Measurements from ENCODE around the gene CXXC5. TPM values are rescaled to one million over a fixed set of nuclear protein-coding genes. Genes with fewer than 3 reads are reported as not detected.

Gene CXXC5
- total RNA-seq, 1 donor from 2014 or later = 1.5 TPM

GRCh38 chr5:139637438-139638089, 10.6 kb upstream of the CXXC5 start:
- intact Hi-C loops (cut with micrococcal nuclease) = loop anchor here (1.0 to 5.0 kb wide), 7 partner anchors 29 to 235 kb away; partner anchors contain the start of genes DNAJC18 and SPATA24

- intact Hi-C loops (cut with micrococcal nuclease) = loop anchor here (5.0 kb wide), 3 partner anchors 109 to 236 kb away; partner anchors contain the start of genes DNAJC18 and SPATA24
Measured at GRCh38 chr5:139638090-139638735, 9.9 kb upstream of the CXXC5 start.

- intact Hi-C loops (cut with micrococcal nuclease) = loop anchor here (5.0 kb wide), 3 partner anchors 108 to 237 kb away; partner anchors contain the start of genes DNAJC18 and SPATA24
Measured at GRCh38 chr5:139638736-139639618, 9.2 kb upstream of the CXXC5 start.

- intact Hi-C loops (cut with micrococcal nuclease) = loop anchor here (5.0 kb wide), 3 partner anchors 108 to 237 kb away; partner anchors contain the start of genes DNAJC18 and SPATA24
Measured at GRCh38 chr5:139639619-139640380, 8.3 kb upstream of the CXXC5 start.

GRCh38 chr5:139640421-139641115, 7.6 kb upstream of the CXXC5 start:
- intact Hi-C loops (cut with micrococcal nuclease) = no loop called here

GRCh38 chr5:139641116-139642080, 6.8 kb upstream of the CXXC5 start:
- intact Hi-C loops (cut with micrococcal nuclease) = no loop called here

GRCh38 chr5:139642213-139642612, 5.9 kb upstream of the CXXC5 start:
- intact Hi-C loops (cut with micrococcal nuclease) = no loop called here

- intact Hi-C loops (cut with micrococcal nuclease) = no loop called here
Measured at GRCh38 chr5:139642891-139643871, 5.0 kb upstream of the CXXC5 start.

GRCh38 chr5:139644001-139644456, 4.1 kb upstream of the CXXC5 start:
- intact Hi-C loops (cut with micrococcal nuclease) = no loop called here

- intact Hi-C loops (cut with micrococcal nuclease) = loop anchor here (5.0 kb wide), 1 partner anchor 462 kb away; no protein-coding TSS in a partner anchor
Measured at GRCh38 chr5:139644646-139645429, 3.3 kb upstream of the CXXC5 start.

- intact Hi-C loops (cut with micrococcal nuclease) = loop anchor here (5.0 kb wide), 1 partner anchor 462 kb away; no protein-coding TSS in a partner anchor
Measured at GRCh38 chr5:139645430-139645871, 2.7 kb upstream of the CXXC5 start.

GRCh38 chr5:139646111-139646510, 2.0 kb upstream of the CXXC5 start:
- intact Hi-C loops (cut with micrococcal nuclease) = loop anchor here (5.0 kb wide), 1 partner anchor 461 kb away; no protein-coding TSS in a partner anchor

GRCh38 chr5:139646912-139647505, 1.1 kb upstream of the CXXC5 start:
- intact Hi-C loops (cut with micrococcal nuclease) = loop anchor here (5.0 kb wide), 1 partner anchor 460 kb away; no protein-coding TSS in a partner anchor

GRCh38 chr5:139647506-139648204, 494 bp upstream of the CXXC5 start:
- intact Hi-C loops (cut with micrococcal nuclease) = loop anchor here (1.0 to 5.0 kb wide), 2 partner anchors 99 to 460 kb away; no protein-coding TSS in a partner anchor
